ENCODE measurements around the gene KIF2A.

The KIF2A gene

GRCh38 chr5:62341783-62342475 is 35.9 kb downstream of the KIF2A start:
- Histone ChIP-seq H3K36me3 (0 out of 2 replicates have a peak, but pooled peaks cover under 1% of the 10 kb centered on the region), H3K27me3 (ENCODE audit: insufficient read depth, low read depth, severe bottlenecking) (no peaks in the 10 kb centered on the region), H3K27ac (no peak overlapping the region), H3K9me3 (ENCODE audit: severe bottlenecking) (no peaks in the 10 kb centered on the region), H3K4me3 (ENCODE audit: low read depth, low read length) (no peak overlapping the region)
- no peak for TF ChIP-seq CTCF (IDR thresholded peaks at IDR 0.05; ENCODE audit: low read depth, low read length)
- no peak for DNase-seq

GRCh38 chr5:62342476-62342837 is 36.5 kb downstream of the KIF2A start:
- H3K27ac ChIP-seq = no peak overlapping the region
- 0 out of 2 replicates have a peak, but pooled peaks cover 2% of the 10 kb centered on the region for H3K36me3 ChIP-seq
- no peaks in the 10 kb centered on the region for H3K27me3 ChIP-seq (ENCODE audit: insufficient read depth, low read depth, severe bottlenecking)
- no peak overlapping the region for H3K4me3 ChIP-seq (ENCODE audit: low read depth, low read length)
- TF ChIP-seq CTCF (IDR thresholded peaks at IDR 0.05; ENCODE audit: low read depth, low read length) = no peak
- DNase-seq = no peak
- H3K9me3 ChIP-seq (ENCODE audit: severe bottlenecking) = no peaks in the 10 kb centered on the region

- Histone ChIP-seq H3K4me3 (ENCODE audit: low read depth, low read length) (no peak overlapping the region), H3K9me3 (ENCODE audit: severe bottlenecking) (no peaks in the 10 kb centered on the region), H3K27ac (no peak overlapping the region), H3K36me3 (peaks cover 12% of the 10 kb centered on the region), H3K27me3 (ENCODE audit: insufficient read depth, low read depth, severe bottlenecking) (no peaks in the 10 kb centered on the region)
- DNase-seq = no peak
- no peak for TF ChIP-seq CTCF (IDR thresholded peaks at IDR 0.05; ENCODE audit: low read depth, low read length)
Observed at GRCh38 chr5:62343428-62343827, 37.4 kb downstream of the KIF2A start.

GRCh38 chr5:62346748-62347147 is 40.7 kb downstream of the KIF2A start:
- Histone ChIP-seq H3K4me3 (ENCODE audit: low read depth, low read length) (no peak overlapping the region), H3K36me3 (peaks cover 40% of the 10 kb centered on the region), H3K27me3 (ENCODE audit: insufficient read depth, low read depth, severe bottlenecking) (no peaks in the 10 kb centered on the region), H3K27ac (no peak overlapping the region), H3K9me3 (ENCODE audit: severe bottlenecking) (no peaks in the 10 kb centered on the region)
- no peak for TF ChIP-seq CTCF (IDR thresholded peaks at IDR 0.05; ENCODE audit: low read depth, low read length)
- DNase-seq = no peak

GRCh38 chr5:62347928-62348327 is 41.9 kb downstream of the KIF2A start:
- H3K27ac ChIP-seq = no peak overlapping the region
- peaks cover 47% of the 10 kb centered on the region for H3K36me3 ChIP-seq
- TF ChIP-seq CTCF (IDR thresholded peaks at IDR 0.05; ENCODE audit: low read depth, low read length) = no peak
- no peak for DNase-seq
- H3K9me3 ChIP-seq (ENCODE audit: severe bottlenecking) = no peaks in the 10 kb centered on the region
- H3K27me3 ChIP-seq (ENCODE audit: insufficient read depth, low read depth, severe bottlenecking) = no peaks in the 10 kb centered on the region
- H3K4me3 ChIP-seq (ENCODE audit: low read depth, low read length) = no peak overlapping the region

All from WERI-Rb-1 (cell line).